Measurements from ENCODE around the gene NT5C1B.

DNA sequence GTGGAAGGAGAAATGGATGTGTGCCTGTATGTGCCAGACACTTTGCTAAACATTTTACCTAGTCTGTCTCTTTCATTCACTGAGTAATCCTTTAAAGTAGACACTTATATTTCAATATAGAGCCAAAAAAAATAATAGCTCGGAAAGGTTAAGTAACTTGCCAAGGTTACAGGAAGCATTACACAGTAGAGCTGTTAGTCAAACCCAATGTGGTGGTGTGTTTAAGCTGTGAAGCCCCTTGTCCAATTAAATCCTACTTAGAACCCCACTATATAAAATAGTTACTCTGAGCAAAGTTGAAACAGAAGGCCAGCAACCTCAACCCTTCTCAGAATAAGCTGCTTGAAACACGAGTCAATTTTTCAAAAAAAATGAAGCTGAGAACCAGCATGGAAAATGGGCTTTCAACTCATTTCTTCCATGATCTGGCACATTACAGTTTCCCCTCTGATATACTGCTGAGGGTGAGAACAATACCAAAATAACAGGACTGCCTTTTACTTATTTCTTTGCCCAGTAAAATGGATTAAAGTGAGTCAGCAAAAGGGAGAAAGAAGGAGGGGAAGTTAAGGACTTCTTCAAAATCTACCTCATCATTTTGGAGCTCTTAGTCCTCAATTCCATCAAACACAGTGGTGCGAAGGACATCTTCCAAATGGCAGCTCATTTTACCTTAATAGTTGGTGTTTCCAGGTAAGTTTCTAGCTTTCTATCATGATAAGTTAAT, 36.9 kb downstream of the NT5C1B start:
- TF ChIP-seq CTCF (conservative IDR thresholded peaks at IDR 0.05 in 1 of 2, IDR thresholded peaks at IDR 0.05 in 1 of 2; ENCODE audit: extremely low read depth in 1 of 2, insufficient read depth in 1 of 2, low read depth in 1 of 2, low read length in 2 of 2) (no peak), EZH2 (IDR thresholded peaks at IDR 0.05; ENCODE audit: borderline replicate concordance, low read length) (no peak)

Measured in mammary epithelial cell (primary cell).